Transverse colon (tissue), 4 donors: ENCODE data around the gene IFT80. TPM values are rescaled to one million over a fixed set of nuclear protein-coding genes. Genes with fewer than 3 reads are reported as not detected.

ENCODE experiments used
- DNase-seq: peaks from one replicate; pipeline ENCODE4 v3.0.0-alpha.2; 2019
- H3K27ac ChIP-seq, 4 donors: fragments of 200-600 bp; sonication (generic); 2 replicates each; pipeline ENCODE4 v1.5.1; 2016 to 2018; ENCODE audit warnings: inconsistent platforms in 4 of 4
- H3K27me3 ChIP-seq: fragments of 200-600 bp; sonication (generic); 2 replicates; pipeline ENCODE4 v1.5.1; 2017; ENCODE audit warnings: inconsistent platforms
- H3K36me3 ChIP-seq, 4 donors: fragments of 200-600 bp; sonication (generic); 2 replicates each; pipeline ENCODE4 v1.5.1; 2017 to 2019; ENCODE audit warnings: inconsistent platforms in 4 of 4
- H3K4me1 ChIP-seq, 4 donors: fragments of 200-600 bp; sonication (generic); 2 replicates each; pipeline ENCODE4 v1.5.1; 2017 to 2020; ENCODE audit warnings: inconsistent platforms in 4 of 4
- H3K4me3 ChIP-seq, 4 donors: fragments of 200-600 bp; sonication (generic); 1 replicate in 1 of 4; 2 replicates in 3 of 4; pipeline versions ENCODE4 v1.5.1 to v1.6.1; 2017 to 2019; ENCODE audit warnings: inconsistent platforms in 4 of 4
- H3K9me3 ChIP-seq, 2 donors: fragments of 200-600 bp; sonication (generic); 2 replicates each; pipeline ENCODE4 v1.5.1; 2017 to 2019; ENCODE audit warnings: inconsistent platforms in 2 of 2
- CTCF ChIP-seq, 5 experiments: fragments of 200-600 bp in 3 of 5; fragments of 450-650 bp in 2 of 5; sonication (generic) in 3 of 5; IDR thresholded peaks; 1 replicate in 2 of 5; 2 replicates in 3 of 5; pipeline ENCODE4 v1.5.1; 2016 to 2017; ENCODE audit warnings: antibody characterized with exemption in 5 of 5, inconsistent platforms in 3 of 5, mild to moderate bottlenecking in 2 of 5, moderate library complexity in 1 of 5
- EP300 ChIP-seq: sonication (generic); formaldehyde crosslinking; IDR thresholded peaks from one replicate; pipeline ENCODE4 v1.6.1; 2017; ENCODE audit warnings: antibody characterized with exemption, low read depth
- POLR2A ChIP-seq: fragments of 450-650 bp; IDR thresholded peaks from one replicate; pipeline ENCODE4 v1.6.1; 2016; ENCODE audit warnings: antibody characterized with exemption, mild to moderate bottlenecking, moderate library complexity
- POLR2AphosphoS5 ChIP-seq, 3 donors: sonication (generic); formaldehyde crosslinking; IDR thresholded peaks; one replicate each; pipeline ENCODE4 v1.6.1; 2016; ENCODE audit warnings: antibody characterized with exemption in 3 of 3
- WGBS, 2 donors: methylation state at CpG; one replicate each; pipeline ENCODE4 v1.1.5; 2018; ENCODE audit warnings: low coverage in 1 of 2; 5-methylcytosine and 5-hydroxymethylcytosine counted together
- in situ Hi-C, 4 donors: fragments of 200-750 bp; cut with MboI; loops; one replicate each; pipeline versions ENCODE4 v1.15.0 to v1.15.1; 2017; ENCODE audit warnings: low sequenced_read_pairs in 3 of 4, low pct_ligation_motif_present in 1 of 4, low pct_unique_long_range_greater_than_20kb in 1 of 4
- intact Hi-C: fragments of 100-400 bp; cut with DNase I; formaldehyde crosslinking; loops from one replicate; pipeline ENCODE4 v1.15.1; 2023; ENCODE audit warnings: low total_unique reads
- total RNA-seq, 4 donors: library from RNA; depleted of rRNA; stranded (reverse); fragments of >200 nt; gene quantifications; one replicate each; pipeline ENCODE4 v1.1.0, GENCODE V29; 2016

The IFT80 gene
- total RNA-seq, 4 donors from 2014 or later: 0.37 to 78.8 (median 19.7) TPM

- peak overlapping the region in 3 of 4 donors; percentile 69 to 73 (median 70) for H3K27ac ChIP-seq
- H3K4me1 ChIP-seq: peaks cover 0 to 22% (median 11%) of the 10 kb centered on the region in 4 donors
- TF ChIP-seq CTCF (IDR thresholded peaks at IDR 0.05) (no peak), EP300 (no peak), POLR2AphosphoS5 (IDR thresholded peaks at IDR 0.05) (no peak), POLR2A (no peak)
- H3K36me3 ChIP-seq: no peaks in the 10 kb centered on the region
- intact Hi-C loops (loop anchor here (10.0 kb wide), 1 partner anchor 59 kb away; no protein-coding TSS in a partner anchor), in situ Hi-C loops (no loop called here)
- peaks cover 40% of the 10 kb centered on the region for H3K27me3 ChIP-seq
- H3K4me3 ChIP-seq: no peak overlapping the region
- H3K9me3 ChIP-seq: no peaks in the 10 kb centered on the region
- no peak for DNase-seq
- 25 to 64% methylated on average over 1 to 12 of the region's 12 CpGs for WGBS, 2 donors
Measured at GRCh38 chr3:160224256-160224655, 174.8 kb downstream of the IFT80 start.

- intact Hi-C loops: loop anchor here (10.0 kb wide), 1 partner anchor 56 kb away; no protein-coding TSS in a partner anchor
Measured at GRCh38 chr3:160221019-160221418, 178.0 kb downstream of the IFT80 start.

GRCh38 chr3:160220038-160220437 lies 179.0 kb downstream of the IFT80 start:
- in situ Hi-C loops (no loop called here), intact Hi-C loops (loop anchor here (10.0 kb wide), 1 partner anchor 55 kb away; no protein-coding TSS in a partner anchor)
- H3K4me3 ChIP-seq: no peak overlapping the region
- H3K36me3 ChIP-seq: no peaks in the 10 kb centered on the region
- peaks cover 0 to 9% (median under 1%) of the 10 kb centered on the region in 4 donors for H3K4me1 ChIP-seq
- TF ChIP-seq CTCF (IDR thresholded peaks at IDR 0.05): no peak
- TF ChIP-seq EP300: no peak
- TF ChIP-seq POLR2A: no peak
- no peak for TF ChIP-seq POLR2AphosphoS5 (IDR thresholded peaks at IDR 0.05)
- WGBS, 2 donors: 93 to 95% methylated on average over 2 of the region's 2 CpGs
- no peak for DNase-seq
- peaks cover 11% of the 10 kb centered on the region for H3K27me3 ChIP-seq
- no peak overlapping the region for H3K27ac ChIP-seq
- H3K9me3 ChIP-seq: no peaks in the 10 kb centered on the region

More at GRCh38 chr3:160221019-160221418, 178.0 kb downstream of the IFT80 start:
- Histone ChIP-seq H3K36me3 (no peaks in the 10 kb centered on the region), H3K9me3 (no peaks in the 10 kb centered on the region), H3K4me1 (peaks cover 0 to 12% (median 3%) of the 10 kb centered on the region in 4 donors), H3K27ac (peak overlapping the region in 2 of 4 donors; percentile 34 to 44), H3K4me3 (no peak overlapping the region), H3K27me3 (peaks cover 21% of the 10 kb centered on the region)
- TF ChIP-seq CTCF (IDR thresholded peaks at IDR 0.05): no peak
- TF ChIP-seq POLR2AphosphoS5 (IDR thresholded peaks at IDR 0.05): no peak
- TF ChIP-seq EP300: no peak
- no peak for TF ChIP-seq POLR2A
- in situ Hi-C loops: no loop called here
- 19 to 21% methylated on average over 2 of the region's 2 CpGs for WGBS, 2 donors
- no peak for DNase-seq

- DNase-seq: no peak
- intact Hi-C loops: no loop called here
- H3K4me3 ChIP-seq: no peak overlapping the region
- H3K36me3 ChIP-seq: no peaks in the 10 kb centered on the region
- H3K9me3 ChIP-seq: no peaks in the 10 kb centered on the region
- no peaks in the 10 kb centered on the region for H3K27me3 ChIP-seq
- TF ChIP-seq POLR2AphosphoS5 (IDR thresholded peaks at IDR 0.05) (no peak), EP300 (no peak), POLR2A (no peak), CTCF (IDR thresholded peaks at IDR 0.05) (no peak)
- in situ Hi-C loops: no loop called here
- WGBS, 2 donors: 67 to 73% methylated on average over 3 of the region's 3 CpGs
- H3K27ac ChIP-seq: no peak overlapping the region
- H3K4me1 ChIP-seq: peaks cover 0 to 5% (median 0%) of the 10 kb centered on the region in 4 donors
Measured at GRCh38 chr3:160218136-160218535, 180.9 kb downstream of the IFT80 start.
